A549 treated with CORT108297 at 1 μM for 4 hours (cell line): ENCODE measurements around the gene CSN1S1. TPM values are rescaled to one million over a fixed set of nuclear protein-coding genes. Genes with fewer than 3 reads are reported as not detected.

Experiments
- total RNA-seq: library from RNA; stranded (reverse); fragments of 200-300 nt; extraction: Qiagen RNA extraction; gene quantifications from 5 replicates; pipeline ENCODE4 v1.2.3, GENCODE V29; 2022

The CSN1S1 gene
- total RNA-seq = not detected in 5 replicates

GRCh38 chr4:69930768-69931167 lies at the start of gene CSN1S1:
TSS of gene CSN1S1 (plus strand) at chr4:69931068. CDS start at chr4:69932556, 1,488 bp downstream.

GRCh38 chr4:69965628-69966027 lies 34.8 kb downstream of the CSN1S1 start, which contains the start of gene CSN2:
TSS of gene CSN2 (minus strand) at chr4:69965728. CDS start at chr4:69960995, 4,733 bp downstream.

GRCh38 chr4:69995526-69996016 lies 64.7 kb downstream of the CSN1S1 start, which contains the start of gene STATH:
TSS of gene STATH (plus strand) at chr4:69995966. CDS start at chr4:69998438, 2,472 bp downstream.

Other genes with a start within 250 kb of the CSN1S1 start
- gene SULT1B1, start 170.4 kb upstream of the CSN1S1 start, total RNA-seq = 0.01 to 0.05 TPM (median 0.03 TPM) in 4 of 5 replicates, not detected in the other
- not detected in 5 replicates for gene SULT1E1, start 70.9 kb upstream of the CSN1S1 start, total RNA-seq
- gene CSN2, start 34.7 kb downstream of the CSN1S1 start, total RNA-seq = not detected in 5 replicates
- gene STATH, start 64.9 kb downstream of the CSN1S1 start, total RNA-seq = not detected in 5 replicates
- gene HTN3, start 97.4 kb downstream of the CSN1S1 start, total RNA-seq = not detected in 5 replicates
- not detected in 5 replicates for gene HTN1, start 119.4 kb downstream of the CSN1S1 start, total RNA-seq
- not detected in 5 replicates for gene PRR27, start 223.2 kb downstream of the CSN1S1 start, total RNA-seq